GM19455 (cell line): ENCODE results near the gene PHKB.
"Not testable (repeated sequence)": the region's sequence is repeated elsewhere in the genome, so short reads cannot be mapped to it uniquely, and the experiment has no call there.

Source experiments
- ATAC-seq: cut with Tn5 transposase; IDR thresholded peaks from one replicate; pipeline ENCODE4 v1.9.1; 2021; ENCODE audit not compliant: unreplicated experiment

The PHKB gene

GRCh38 chr16:47672475-47672874 is 211.3 kb downstream of the PHKB start:
- no peak for ATAC-seq

- no peak for ATAC-seq
Measured at GRCh38 chr16:47676635-47677177, 215.6 kb downstream of the PHKB start.

- not testable (repeated sequence) for ATAC-seq
Measured at GRCh38 chr16:47681571-47681970, 220.4 kb downstream of the PHKB start.

GRCh38 chr16:47687694-47688093 is 226.6 kb downstream of the PHKB start:
- no peak for ATAC-seq

- ATAC-seq: no peak
Measured at GRCh38 chr16:47693226-47693625, 232.1 kb downstream of the PHKB start.

- ATAC-seq: no peak
Measured at GRCh38 chr16:47694543-47694942, 233.4 kb downstream of the PHKB start.

GRCh38 chr16:47695756-47696155 is 234.6 kb downstream of the PHKB start:
- no peak for ATAC-seq

- no peak for ATAC-seq
Measured at GRCh38 chr16:47697826-47698225, 236.7 kb downstream of the PHKB start.

- ATAC-seq: no peak
Measured at GRCh38 chr16:47699106-47699505, 238.0 kb downstream of the PHKB start.

- ATAC-seq: no peak
Measured at GRCh38 chr16:47700857-47701587, 239.9 kb downstream of the PHKB start.

GRCh38 chr16:47705266-47705665 is 244.1 kb downstream of the PHKB start:
- no peak for ATAC-seq

GRCh38 chr16:47711809-47712208 is 250.7 kb downstream of the PHKB start:
- no peak for ATAC-seq

GRCh38 chr16:47712276-47713224 is 251.4 kb downstream of the PHKB start:
- no peak for ATAC-seq

- ATAC-seq: peak; percentile 65
Measured at GRCh38 chr16:47713225-47713595, 252.1 kb downstream of the PHKB start.

- ATAC-seq: no peak
Measured at GRCh38 chr16:47715442-47716083, 254.4 kb downstream of the PHKB start.

- no peak for ATAC-seq
Measured at GRCh38 chr16:47716571-47716970, 255.4 kb downstream of the PHKB start.

GRCh38 chr16:47719713-47720112 is 258.6 kb downstream of the PHKB start:
- no peak for ATAC-seq

- no peak for ATAC-seq
Measured at GRCh38 chr16:47721006-47721637, 260.0 kb downstream of the PHKB start.

GRCh38 chr16:47722046-47722445 is 260.9 kb downstream of the PHKB start:
- ATAC-seq: no peak

- no peak for ATAC-seq
Measured at GRCh38 chr16:47724115-47724785, 263.1 kb downstream of the PHKB start.
